GM19023 (cell line): Measurements from ENCODE around the gene UCK2.

Experiments used
- ATAC-seq: cut with Tn5 transposase; IDR thresholded peaks from one replicate; pipeline ENCODE4 v1.9.1; 2021; ENCODE audit warnings: mild to moderate bottlenecking, moderate library complexity; ENCODE audit not compliant: unreplicated experiment

UCK2 gene

GRCh38 chr1:165854101-165854845, 26.9 kb downstream of the UCK2 start:
- no peak for ATAC-seq

GRCh38 chr1:165855010-165855838, 27.8 kb downstream of the UCK2 start:
- no peak for ATAC-seq

- ATAC-seq, result no peak
Measured at GRCh38 chr1:165856021-165856420, 28.6 kb downstream of the UCK2 start.

- ATAC-seq, result peak; percentile 15
Measured at GRCh38 chr1:165856606-165857005, 29.2 kb downstream of the UCK2 start.

- peak; percentile 88 for ATAC-seq
Measured at GRCh38 chr1:165857046-165857801, 29.8 kb downstream of the UCK2 start.

- ATAC-seq, result no peak
Measured at GRCh38 chr1:165858364-165858823, 31.0 kb downstream of the UCK2 start.

GRCh38 chr1:165858967-165859845, 31.8 kb downstream of the UCK2 start:
- no peak for ATAC-seq

- ATAC-seq, result no peak
Measured at GRCh38 chr1:165860065-165860464, 32.7 kb downstream of the UCK2 start.

GRCh38 chr1:165861911-165862310, 34.5 kb downstream of the UCK2 start:
- no peak for ATAC-seq

- ATAC-seq, result no peak
Measured at GRCh38 chr1:165862448-165862847, 35.0 kb downstream of the UCK2 start.

- ATAC-seq, result no peak
Measured at GRCh38 chr1:165863346-165863745, 35.9 kb downstream of the UCK2 start.

- no peak for ATAC-seq
Measured at GRCh38 chr1:165865633-165866340, 38.4 kb downstream of the UCK2 start.

- no peak for ATAC-seq
Measured at GRCh38 chr1:165869343-165869742, 41.9 kb downstream of the UCK2 start.

GRCh38 chr1:165871311-165872067, 44.1 kb downstream of the UCK2 start:
- ATAC-seq, result peak; percentile 79

GRCh38 chr1:165873481-165873880, 46.1 kb downstream of the UCK2 start:
- no peak for ATAC-seq

- ATAC-seq, result no peak
Measured at GRCh38 chr1:165874643-165875042, 47.2 kb downstream of the UCK2 start.

GRCh38 chr1:165875171-165875570, 47.8 kb downstream of the UCK2 start:
- no peak for ATAC-seq

GRCh38 chr1:165875604-165876003, 48.2 kb downstream of the UCK2 start:
- no peak for ATAC-seq

- no peak for ATAC-seq
Measured at GRCh38 chr1:165876121-165876520, 48.7 kb downstream of the UCK2 start.
